IMR-90 (cell line): ENCODE data around the gene MYH6. TPM values are rescaled to one million over a fixed set of nuclear protein-coding genes. Genes with fewer than 3 reads are reported as not detected.

Experiments used
- ATAC-seq: fragments of 200-7000 bp; cut with Tn5 transposase; 2 replicates; pipeline ENCODE4 v1.9.1; 2020; ENCODE audit warnings: low read depth, mild to moderate bottlenecking, moderate library complexity
- BruUV-seq: library from RNA; stranded (reverse); fragments of 400-500 nt; replicated peaks from 2 replicates; lab custom pipeline; 2021; lab: Mats Ljungman, UMichigan
- CTCF ChIA-PET: fragments of 300-600 bp; formaldehyde crosslinking; extraction: SDS; loops from one replicate; lab custom pipeline; 2021; ENCODE audit warnings: antibody characterized with exemption; lab: Yijun Ruan, JAX
- POLR2A ChIA-PET: fragments of 300-600 bp; sonication (Branson Sonifier 250); formaldehyde crosslinking; loops from one replicate; lab custom pipeline; 2022; ENCODE audit warnings: antibody characterized with exemption; ENCODE audit not compliant: unreplicated experiment; lab: Charles Lee
- DNase-seq: peaks from one replicate; pipeline ENCODE4 v3.0.0; 2013
- H2AFZ ChIP-seq: replicated peaks from 2 replicates; pipeline ENCODE3; 2013; ENCODE audit warnings: low read length, mild to moderate bottlenecking; ENCODE audit not compliant: poor library complexity
- H2AK5ac ChIP-seq: 2 replicates; pipeline ENCODE4 v1.6.1; 2013; ENCODE audit warnings: low read depth, low read length, inconsistent platforms
- H2AK9ac ChIP-seq: replicated peaks from 2 replicates; pipeline ENCODE3; 2013; ENCODE audit warnings: mild to moderate bottlenecking, low read depth, low read length, moderate library complexity; ENCODE audit not compliant: poor library complexity
- H2BK120ac ChIP-seq: 2 replicates; pipeline ENCODE4 v1.6.1; 2013; ENCODE audit warnings: low read depth, low read length, inconsistent platforms
- H2BK15ac ChIP-seq: 3 replicates; pipeline ENCODE4 v1.6.1; 2013; ENCODE audit warnings: low read depth, low read length, inconsistent platforms
- H2BK20ac ChIP-seq: 2 replicates; pipeline ENCODE4 v1.6.1; 2013; ENCODE audit warnings: low read depth, mild to moderate bottlenecking, inconsistent platforms, low read length, moderate library complexity
- H2BK5ac ChIP-seq: 2 replicates; pipeline ENCODE4 v1.6.1; 2013; ENCODE audit warnings: mild to moderate bottlenecking, low read depth, low read length, inconsistent platforms; ENCODE audit not compliant: poor library complexity, severe bottlenecking
- H3K14ac ChIP-seq: replicated peaks from 2 replicates; pipeline ENCODE4 v1.6.1; 2013; ENCODE audit warnings: low read depth, low read length, inconsistent platforms
- H3K18ac ChIP-seq: 2 replicates; pipeline ENCODE4 v1.6.1; 2013; ENCODE audit warnings: low read depth, low read length, control low read depth
- H3K23ac ChIP-seq: 2 replicates; pipeline ENCODE4 v1.6.1; 2013; ENCODE audit warnings: low read depth, low read length, inconsistent platforms
- H3K27ac ChIP-seq: 2 replicates; pipeline ENCODE4 v1.5.1; 2013; ENCODE audit warnings: mild to moderate bottlenecking, control low read depth, low read length; ENCODE audit not compliant: insufficient read depth
- H3K27me3 ChIP-seq: 2 replicates; pipeline ENCODE4 v1.6.1; 2013; ENCODE audit warnings: low read length; ENCODE audit not compliant: control insufficient read depth, insufficient read depth
- H3K36me3 ChIP-seq: 2 replicates; pipeline ENCODE4 v1.6.1; 2013; ENCODE audit warnings: low read length, mixed read lengths; ENCODE audit not compliant: control insufficient read depth, insufficient read depth
- H3K4ac ChIP-seq: 2 replicates; pipeline ENCODE4 v1.6.1; 2013; ENCODE audit warnings: low read depth, low read length, inconsistent platforms
- H3K4me1 ChIP-seq: 2 replicates; pipeline ENCODE4 v1.6.1; 2013; ENCODE audit warnings: low read length, mixed read lengths; ENCODE audit not compliant: control insufficient read depth, insufficient read depth
- H3K4me2 ChIP-seq: 2 replicates; pipeline ENCODE4 v1.6.1; 2013; ENCODE audit warnings: low read depth, mild to moderate bottlenecking, control low read depth, low read length, moderate library complexity
- H3K4me3 ChIP-seq: 2 replicates; pipeline ENCODE4 v1.5.1; 2013; ENCODE audit warnings: low read depth, mild to moderate bottlenecking, control low read depth, low read length, moderate library complexity; ENCODE audit not compliant: insufficient read depth
- H3K56ac ChIP-seq: 2 replicates; pipeline ENCODE4 v1.6.1; 2013; ENCODE audit warnings: low read length, inconsistent platforms; ENCODE audit not compliant: insufficient read depth; ENCODE audit errors: extremely low read depth
- H3K79me1 ChIP-seq, 2 experiments: 2 replicates each; pipeline ENCODE4 v1.6.1; 2013; ENCODE audit warnings: low read length in 2 of 2, inconsistent platforms in 1 of 2, low read depth in 1 of 2
- H3K9ac ChIP-seq: 2 replicates; pipeline ENCODE4 v1.6.1; 2013; ENCODE audit warnings: low read depth, low read length, control low read depth
- H3K9me1 ChIP-seq: 2 replicates; pipeline ENCODE4 v1.6.1; 2013; ENCODE audit warnings: low read length, inconsistent platforms; ENCODE audit not compliant: insufficient read depth
- H3K9me3 ChIP-seq: 2 replicates; pipeline ENCODE4 v1.6.1; 2013; ENCODE audit warnings: low read length; ENCODE audit not compliant: control insufficient read depth, insufficient read depth
- H4K20me1 ChIP-seq: 2 replicates; pipeline ENCODE4 v1.6.1; 2013; ENCODE audit warnings: low read length, inconsistent platforms; ENCODE audit not compliant: insufficient read depth
- H4K5ac ChIP-seq: 2 replicates; pipeline ENCODE4 v1.6.1; 2013; ENCODE audit warnings: mild to moderate bottlenecking, low read depth, low read length, control low read depth
- H4K8ac ChIP-seq, 2 experiments: 2 replicates each; pipeline ENCODE4 v1.6.1; 2013; ENCODE audit warnings: low read depth in 2 of 2, low read length in 2 of 2, control low read depth in 1 of 2, inconsistent platforms in 1 of 2
- H4K91ac ChIP-seq: 2 replicates; pipeline ENCODE4 v1.6.1; 2013; ENCODE audit warnings: low read depth, low read length, inconsistent platforms; ENCODE audit not compliant: insufficient read depth
- BHLHE40 ChIP-seq: fragments of 150-350 bp; IDR thresholded peaks from 2 replicates; pipeline ENCODE4 v1.6.1; 2016; ENCODE audit warnings: mild to moderate bottlenecking, low read depth, low read length
- CHD1 ChIP-seq: IDR thresholded peaks from 2 replicates; pipeline ENCODE4 v1.6.1; 2012; ENCODE audit warnings: low read depth, low read length, improper control_type of control experiment
- CTCF ChIP-seq: conservative IDR thresholded peaks from 2 replicates; pipeline ENCODE4 v1.5.1; 2012; ENCODE audit warnings: mild to moderate bottlenecking, low read depth, low read length, improper control_type of control experiment
- ELK1 ChIP-seq: fragments of 150-350 bp; IDR thresholded peaks from 2 replicates; pipeline ENCODE4 v1.6.1; 2016; ENCODE audit warnings: low read depth, mild to moderate bottlenecking, low read length, moderate library complexity, borderline replicate concordance
- FOS ChIP-seq: fragments of 150-350 bp; IDR thresholded peaks from 2 replicates; pipeline ENCODE4 v1.6.1; 2016; ENCODE audit warnings: low read depth, low read length
- MXI1 ChIP-seq: IDR thresholded peaks from 2 replicates; pipeline ENCODE4 v1.6.1; 2012; ENCODE audit warnings: low read depth, mild to moderate bottlenecking, low read length, moderate library complexity, borderline replicate concordance
- NFE2L2 ChIP-seq: fragments of 150-350 bp; IDR thresholded peaks from 2 replicates; pipeline ENCODE4 v1.6.1; 2016; ENCODE audit warnings: low read depth, mild to moderate bottlenecking, low read length
- RAD21 ChIP-seq: IDR thresholded peaks from 2 replicates; pipeline ENCODE4 v1.6.1; 2012; ENCODE audit warnings: low read length, improper control_type of control experiment
- RFX5 ChIP-seq: IDR thresholded peaks from 2 replicates; pipeline ENCODE4 v1.8.0; 2012; ENCODE audit warnings: low read depth, mild to moderate bottlenecking, low read length, moderate library complexity
- SMC3 ChIP-seq: fragments of 150-350 bp; IDR thresholded peaks from 2 replicates; pipeline ENCODE4 v1.6.1; 2016; ENCODE audit warnings: low read depth, mild to moderate bottlenecking, antibody characterized with exemption, low read length, moderate library complexity
- USF2 ChIP-seq: fragments of 150-350 bp; IDR thresholded peaks from 2 replicates; pipeline ENCODE4 v1.6.1; 2017; ENCODE audit warnings: mild to moderate bottlenecking, antibody characterized with exemption, low read length, low read depth
- WGBS, 2 experiments: methylation state at CpG; one replicate each; pipeline versions ENCODE4 v1.1.5 to v1.1.7; 2013; ENCODE audit warnings: missing lambda C conversion rate in 2 of 2; ENCODE audit not compliant: insufficient read length in 1 of 2; ENCODE audit errors: extremely low coverage in 2 of 2; 5-methylcytosine and 5-hydroxymethylcytosine counted together
- dilution Hi-C: fragments of 300-500 bp; cut with HindIII; formaldehyde crosslinking; loops from one replicate; pipeline ENCODE4 v1.14.3; 2018; ENCODE audit warnings: low sequenced_read_pairs; ENCODE audit not compliant: unreplicated experiment
- in situ Hi-C: fragments of 300-500 bp; cut with MboI; formaldehyde crosslinking; loops from 3 replicates; pipeline ENCODE4 v1.14.3; 2019; ENCODE audit warnings: low sequenced_read_pairs, inconsistent platforms, mixed read lengths
- intact Hi-C: fragments of 100-400 bp; cut with micrococcal nuclease; formaldehyde crosslinking; loops from 2 replicates; pipeline ENCODE4 v1.10.0; 2022
- polyA plus RNA-seq, 3 experiments: library from polyadenylated mRNA; depleted of rRNA; stranded (reverse); fragments of >200 nt; gene quantifications; 2 replicates each; pipeline ENCODE4 v1.2.3, GENCODE V29; 2012; ENCODE audit warnings: low replicate concordance in 1 of 3
- total RNA-seq: library from RNA; depleted of rRNA; stranded (reverse); fragments of >200 nt; gene quantifications from 2 replicates; pipeline ENCODE4 v1.2.3, GENCODE V29; 2012

The MYH6 gene
- total and polyA plus RNA-seq, 2 of the 4 experiments (the other 2 are of a cell fraction) = not detected

- Histone ChIP-seq H2AK5ac (no peak overlapping the region), H3K18ac (no peak overlapping the region), H3K27me3 (peaks cover 39% of the 10 kb centered on the region), H3K4me2 (no peak overlapping the region), H3K23ac (no peak overlapping the region), H2AFZ (no peak overlapping the region), H3K14ac (no peak overlapping the region), H3K56ac (no peak overlapping the region), H2AK9ac (no peak overlapping the region), H2BK20ac (no peak overlapping the region), H2BK15ac (no peak overlapping the region), H2BK5ac (no peak overlapping the region), H3K27ac (no peak overlapping the region), H3K9ac (no peak overlapping the region), H2BK120ac (no peak overlapping the region), H3K4ac (no peak overlapping the region), H3K9me1 (peaks cover 5% of the 10 kb centered on the region; the same call in 1 of the 2 replicates), H3K79me1 (no peaks in the 10 kb centered on the region), H3K4me3 (no peak overlapping the region), H4K8ac (no peak overlapping the region), H4K5ac (no peak overlapping the region), H4K20me1 (no peaks in the 10 kb centered on the region), H3K4me1 (peaks cover 4% of the 10 kb centered on the region; the same call in 1 of the 2 replicates), H3K9me3 (no peaks in the 10 kb centered on the region), H4K91ac (no peak overlapping the region), H3K36me3 (no peaks in the 10 kb centered on the region)
- ChIA-PET CTCF (no interaction called here), POLR2A (no interaction called here)
- TF ChIP-seq RAD21 (no peak), BHLHE40 (no peak), ELK1 (no peak), CHD1 (no peak), FOS (no peak), USF2 (no peak), CTCF (no peak), NFE2L2 (no peak), MXI1 (no peak), SMC3 (no peak), RFX5 (no peak)
- no TSS peak for BruUV-seq
- dilution Hi-C loops (no loop called here), in situ Hi-C loops (loop anchor here (10.0 kb wide), 1 partner anchor 45 kb away; the partner anchor contains the start of gene PABPN1), intact Hi-C loops (no loop called here)
- ATAC-seq = no peak
- no CpG with 5 or more reads among the region's 1 CpG for WGBS, 2 experiments
- no peak for DNase-seq
Observed at GRCh38 chr14:23370221-23370620, 37.9 kb downstream of the MYH6 start.
